A673 (cell line): Measurements from ENCODE around the gene PCBP3. TPM values are rescaled to one million over a fixed set of nuclear protein-coding genes. Genes with fewer than 3 reads are reported as not detected.

Source experiments
- BruUV-seq: library from RNA; stranded (reverse); fragments of 400-500 nt; replicated peaks from 2 replicates; lab custom pipeline; 2021; lab: Mats Ljungman, UMichigan
- CTCF ChIA-PET: fragments of 300-600 bp; sonication (Branson Sonifier 250); formaldehyde crosslinking; loops from one replicate; lab custom pipeline; 2022; ENCODE audit warnings: antibody characterized with exemption; lab: Charles Lee
- POLR2A ChIA-PET: fragments of 300-600 bp; sonication (Branson Sonifier 250); formaldehyde crosslinking; loops from one replicate; lab custom pipeline; 2022; ENCODE audit warnings: antibody characterized with exemption; ENCODE audit not compliant: low non-redundant PET; lab: Charles Lee
- DNase-seq: peaks from one replicate; pipeline ENCODE4 v3.0.0-alpha.2; 2015; ENCODE audit warnings: low spot score
- H3K27ac ChIP-seq: fragments of 200-600 bp; sonication (generic); 2 replicates; pipeline ENCODE4 v1.5.1; 2016; ENCODE audit warnings: mixed run types, low read depth, mild to moderate bottlenecking, mixed read lengths, antibody characterized with exemption, low read length; ENCODE audit not compliant: poor library complexity, severe bottlenecking
- H3K27me3 ChIP-seq: fragments of 200-600 bp; sonication (generic); replicated peaks from 2 replicates; pipeline ENCODE4 v1.6.1; 2017; ENCODE audit warnings: mixed run types, low read depth, mild to moderate bottlenecking, mixed read lengths, antibody characterized with exemption, low read length; ENCODE audit not compliant: insufficient read depth, poor library complexity
- H3K36me3 ChIP-seq: fragments of 200-600 bp; sonication (generic); 2 replicates; pipeline ENCODE4 v1.6.1; 2016; ENCODE audit warnings: mixed run types, mild to moderate bottlenecking, mixed read lengths, antibody characterized with exemption, low read length; ENCODE audit not compliant: insufficient read depth, poor library complexity, severe bottlenecking
- H3K4me1 ChIP-seq: fragments of 200-600 bp; sonication (generic); 2 replicates; pipeline ENCODE4 v1.6.1; 2017; ENCODE audit warnings: mixed run types, mild to moderate bottlenecking, mixed read lengths, antibody characterized with exemption, low read length; ENCODE audit not compliant: insufficient read depth, poor library complexity, severe bottlenecking
- H3K4me3 ChIP-seq: fragments of 200-600 bp; sonication (generic); 2 replicates; pipeline ENCODE4 v1.5.1; 2016; ENCODE audit warnings: low read depth, mixed run types, mild to moderate bottlenecking, mixed read lengths, low read length; ENCODE audit not compliant: poor library complexity, severe bottlenecking
- H3K9me3 ChIP-seq: fragments of 200-600 bp; sonication (generic); 2 replicates; pipeline ENCODE4 v1.6.1; 2016; ENCODE audit warnings: mixed run types, low read depth, mild to moderate bottlenecking, mixed read lengths, antibody characterized with exemption, low read length; ENCODE audit not compliant: poor library complexity, severe bottlenecking
- CTCF ChIP-seq: fragments of 300-800, 200-600 bp; sonication (generic); conservative IDR thresholded peaks from 2 replicates; pipeline ENCODE4 v1.5.1; 2017; ENCODE audit warnings: low read depth, mild to moderate bottlenecking, antibody characterized with exemption, low read length, moderate library complexity, mixed read lengths
- EZH2 ChIP-seq: fragments of 200-600 bp; sonication (generic); IDR thresholded peaks from 2 replicates; pipeline ENCODE4 v1.6.1; 2017; ENCODE audit warnings: borderline replicate concordance, low read depth, mild to moderate bottlenecking, mixed read lengths, antibody characterized with exemption, low read length; ENCODE audit not compliant: poor library complexity, severe bottlenecking
- intact Hi-C: fragments of 100-400 bp; cut with micrococcal nuclease; formaldehyde crosslinking; loops from one replicate; pipeline ENCODE4 v1.10.0; 2022; ENCODE audit not compliant: unreplicated experiment
- total RNA-seq: library from RNA; stranded (reverse); gene quantifications from 2 replicates; pipeline ENCODE4 v1.2.3, GENCODE V29; 2021

Gene PCBP3
- total RNA-seq, 1 experiment from 2014 or later = 25.6 TPM

- CTCF ChIA-PET = no interaction called here
- intact Hi-C loops = no loop called here
- DNase-seq = no peak
- BruUV-seq = no TSS peak
- peaks cover 4% of the 10 kb centered on the region for H3K9me3 ChIP-seq
- H3K36me3 ChIP-seq = no peaks in the 10 kb centered on the region
- H3K27me3 ChIP-seq = no peaks in the 10 kb centered on the region
- H3K27ac ChIP-seq = no peak overlapping the region
- POLR2A ChIA-PET = no interaction called here
- no peaks in the 10 kb centered on the region for H3K4me1 ChIP-seq
- no peak for TF ChIP-seq CTCF
- no peak overlapping the region for H3K4me3 ChIP-seq
Measured at GRCh38 chr21:45937721-45938452, 294.4 kb downstream of the PCBP3 start.

GRCh38 chr21:45938453-45938755, 294.9 kb downstream of the PCBP3 start:
- BruUV-seq = no TSS peak
- ChIA-PET CTCF (no interaction called here), POLR2A (no interaction called here)
- Histone ChIP-seq H3K4me1 (no peaks in the 10 kb centered on the region), H3K27ac (no peak overlapping the region), H3K27me3 (no peaks in the 10 kb centered on the region), H3K9me3 (peaks cover 4% of the 10 kb centered on the region), H3K4me3 (no peak overlapping the region), H3K36me3 (no peaks in the 10 kb centered on the region)
- no peak for DNase-seq
- intact Hi-C loops = no loop called here
- TF ChIP-seq EZH2 (no peak), CTCF (no peak)

- no peaks in the 10 kb centered on the region for H3K4me1 ChIP-seq
- POLR2A ChIA-PET = no interaction called here
- no TSS peak for BruUV-seq
- TF ChIP-seq EZH2 = no peak
- no peak for TF ChIP-seq CTCF
- intact Hi-C loops = no loop called here
- H3K27ac ChIP-seq = no peak overlapping the region
- no peak overlapping the region for H3K4me3 ChIP-seq
- H3K36me3 ChIP-seq = no peaks in the 10 kb centered on the region
- H3K9me3 ChIP-seq = peaks cover 4% of the 10 kb centered on the region
- H3K27me3 ChIP-seq = no peaks in the 10 kb centered on the region
- CTCF ChIA-PET = no interaction called here
- no peak for DNase-seq
Measured at GRCh38 chr21:45938811-45939520, 295.4 kb downstream of the PCBP3 start.
